T-helper 2 cell treated with Interferon-gamma antibody and Interleukin-4, amounts not matched to agents 100 ng/mL and 5 ng/mL, for 36 hours (primary cell): ENCODE measurements around the gene SAMD4A. TPM values are rescaled to one million over a fixed set of nuclear protein-coding genes. Genes with fewer than 3 reads are reported as not detected.

ENCODE experiments used
- intact Hi-C: fragments of 100-400 bp; cut with micrococcal nuclease; formaldehyde crosslinking; loops from one replicate; pipeline ENCODE4 v1.15.1; 2023
- total RNA-seq: library from RNA; stranded (reverse); gene quantifications from 2 replicates; pipeline ENCODE4 v1.2.3, GENCODE V29; 2022

SAMD4A gene, protein sequence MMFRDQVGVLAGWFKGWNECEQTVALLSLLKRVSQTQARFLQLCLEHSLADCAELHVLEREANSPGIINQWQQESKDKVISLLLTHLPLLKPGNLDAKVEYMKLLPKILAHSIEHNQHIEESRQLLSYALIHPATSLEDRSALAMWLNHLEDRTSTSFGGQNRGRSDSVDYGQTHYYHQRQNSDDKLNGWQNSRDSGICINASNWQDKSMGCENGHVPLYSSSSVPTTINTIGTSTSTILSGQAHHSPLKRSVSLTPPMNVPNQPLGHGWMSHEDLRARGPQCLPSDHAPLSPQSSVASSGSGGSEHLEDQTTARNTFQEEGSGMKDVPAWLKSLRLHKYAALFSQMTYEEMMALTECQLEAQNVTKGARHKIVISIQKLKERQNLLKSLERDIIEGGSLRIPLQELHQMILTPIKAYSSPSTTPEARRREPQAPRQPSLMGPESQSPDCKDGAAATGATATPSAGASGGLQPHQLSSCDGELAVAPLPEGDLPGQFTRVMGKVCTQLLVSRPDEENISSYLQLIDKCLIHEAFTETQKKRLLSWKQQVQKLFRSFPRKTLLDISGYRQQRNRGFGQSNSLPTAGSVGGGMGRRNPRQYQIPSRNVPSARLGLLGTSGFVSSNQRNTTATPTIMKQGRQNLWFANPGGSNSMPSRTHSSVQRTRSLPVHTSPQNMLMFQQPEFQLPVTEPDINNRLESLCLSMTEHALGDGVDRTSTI
- total RNA-seq: 0.59 and 0.68 TPM in 2 replicates

GRCh38 chr14:54566410-54567223 lies at the start of gene SAMD4A:
TSS of gene SAMD4A (plus strand) at chr14:54567128. CDS start at chr14:54567917, 789 bp downstream.
- intact Hi-C loops: loop anchor here (1.0 to 10.0 kb wide), 6 partner anchors 61 to 488 kb away; partner anchors contain the start of genes CNIH1 and MAPK1IP1L

DNA sequence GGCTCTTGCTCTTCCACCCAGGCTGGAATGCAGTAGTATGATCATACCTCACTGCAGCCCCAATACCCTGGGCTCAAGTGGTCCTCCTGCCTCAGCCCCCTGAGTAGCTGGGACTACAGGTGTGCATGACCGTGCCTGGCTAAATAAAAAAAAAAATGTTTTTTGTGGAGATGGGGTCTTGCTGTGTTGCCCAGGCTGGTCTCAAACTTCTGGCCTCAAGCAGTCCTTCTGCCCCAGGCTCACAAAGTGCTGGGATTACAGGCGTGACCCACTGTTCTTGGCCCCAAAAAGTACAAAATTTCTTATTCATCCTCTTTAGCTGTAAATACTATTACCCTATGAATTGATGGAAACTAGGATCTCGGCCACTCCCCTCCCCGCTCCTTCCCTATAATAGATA lies 42.5 kb upstream of the SAMD4A start:
- intact Hi-C loops: no loop called here

DNA sequence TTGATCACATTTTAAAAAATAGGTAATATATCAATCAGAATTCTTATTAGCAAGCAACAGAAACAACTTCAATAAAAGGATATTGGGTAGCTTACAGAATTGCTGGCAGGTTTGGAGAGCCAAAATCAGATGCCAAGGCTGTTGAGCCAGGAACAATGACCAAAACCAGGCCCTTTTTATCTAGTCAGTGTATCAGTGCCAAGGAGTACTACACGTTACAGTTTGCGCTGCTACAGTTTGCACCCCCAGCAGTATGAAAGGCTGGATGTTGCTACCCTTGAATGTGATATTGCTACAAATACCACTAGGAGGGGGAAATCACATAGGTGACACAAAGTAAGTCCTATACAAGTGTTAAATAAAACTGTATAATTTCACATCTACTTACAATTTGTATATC lies 38.0 kb upstream of the SAMD4A start:
- intact Hi-C loops: no loop called here

- intact Hi-C loops: no loop called here
Observed at GRCh38 chr14:54529811-54530210, 37.1 kb upstream of the SAMD4A start.

- intact Hi-C loops: no loop called here
Observed at GRCh38 chr14:54532111-54533012, 34.6 kb upstream of the SAMD4A start.

- intact Hi-C loops: no loop called here
Observed at GRCh38 chr14:54533100-54533499, 33.8 kb upstream of the SAMD4A start.

GRCh38 chr14:54535126-54535525 lies 31.8 kb upstream of the SAMD4A start:
- intact Hi-C loops: no loop called here

DNA sequence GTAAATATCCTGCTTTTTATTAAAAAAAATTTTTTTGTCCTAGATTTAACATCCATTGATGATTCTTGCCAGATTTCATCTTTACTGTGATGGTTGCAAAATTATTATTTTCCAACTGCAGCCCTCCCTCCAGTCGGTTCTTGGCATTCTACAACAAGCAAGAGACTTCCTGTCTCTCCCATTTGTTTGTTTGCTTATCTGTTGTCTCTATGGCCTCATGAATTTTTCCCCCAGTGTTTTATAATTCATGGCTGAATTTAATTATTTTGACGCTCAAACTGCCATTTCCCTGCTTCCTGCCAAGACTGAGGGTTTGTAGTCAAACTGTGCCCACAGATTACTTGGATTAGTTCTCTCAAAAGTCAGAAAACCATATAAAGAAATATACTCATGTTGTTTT lies 31.3 kb upstream of the SAMD4A start:
- intact Hi-C loops: no loop called here

- intact Hi-C loops: no loop called here
Observed at GRCh38 chr14:54537651-54538050, 29.3 kb upstream of the SAMD4A start.

DNA sequence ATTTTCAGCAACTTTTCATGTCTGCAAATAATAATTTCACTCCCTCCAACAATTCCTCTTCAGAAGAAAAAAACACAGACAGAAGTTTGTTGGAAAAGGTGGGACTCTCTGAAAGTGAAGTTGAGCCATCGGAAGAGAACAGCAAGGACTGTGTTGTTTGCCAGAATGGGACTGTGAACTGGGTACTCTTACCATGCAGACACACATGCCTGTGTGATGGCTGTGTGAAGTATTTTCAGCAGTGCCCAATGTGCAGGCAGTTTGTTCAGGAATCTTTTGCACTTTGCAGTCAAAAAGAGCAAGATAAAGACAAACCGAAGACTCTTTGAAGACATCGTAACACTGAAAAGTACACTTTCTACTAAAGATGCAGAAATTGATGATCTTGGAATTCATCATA lies 28.9 kb upstream of the SAMD4A start:
- intact Hi-C loops: no loop called here

DNA sequence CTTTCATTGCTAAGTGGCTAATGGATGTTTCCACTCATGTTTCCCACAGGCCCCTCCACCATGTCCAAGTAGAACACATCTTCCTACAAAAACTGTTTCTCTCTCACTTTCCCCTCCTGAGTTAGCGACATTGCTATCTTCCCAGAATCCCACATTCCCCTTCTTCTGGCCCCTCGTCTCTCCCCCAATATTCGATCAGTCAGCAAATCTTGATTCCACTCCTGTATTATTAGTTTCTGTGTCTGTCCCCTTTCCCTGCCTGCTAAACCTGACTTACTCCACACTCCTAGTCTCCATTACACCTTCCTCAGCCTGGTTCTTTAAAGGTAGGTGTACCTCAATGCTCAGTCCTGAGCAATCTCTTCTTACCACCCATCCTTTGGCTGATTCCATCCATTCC lies 19.3 kb upstream of the SAMD4A start:
- intact Hi-C loops: no loop called here

- intact Hi-C loops: no loop called here
Observed at GRCh38 chr14:54548491-54548890, 18.4 kb upstream of the SAMD4A start.

DNA sequence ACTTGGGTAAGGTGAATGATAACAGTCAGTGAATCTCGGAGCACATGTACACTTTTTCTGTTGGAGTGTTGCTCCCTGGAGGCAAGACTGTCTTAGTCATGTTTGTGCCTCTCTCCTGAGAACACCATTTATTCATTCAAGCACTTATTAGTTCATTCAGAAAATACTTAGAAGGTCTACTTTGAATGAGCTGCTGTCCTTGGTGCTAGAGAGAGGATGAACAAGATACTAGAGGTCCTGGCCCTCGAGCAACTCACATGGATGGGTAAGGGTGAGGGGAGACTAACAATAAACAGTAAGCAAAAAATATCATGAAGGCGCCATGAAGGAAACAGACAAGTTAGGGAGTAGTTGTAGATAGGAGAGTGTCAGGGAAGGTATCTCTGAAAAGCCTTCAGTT lies 17.1 kb upstream of the SAMD4A start:
- intact Hi-C loops: no loop called here

DNA sequence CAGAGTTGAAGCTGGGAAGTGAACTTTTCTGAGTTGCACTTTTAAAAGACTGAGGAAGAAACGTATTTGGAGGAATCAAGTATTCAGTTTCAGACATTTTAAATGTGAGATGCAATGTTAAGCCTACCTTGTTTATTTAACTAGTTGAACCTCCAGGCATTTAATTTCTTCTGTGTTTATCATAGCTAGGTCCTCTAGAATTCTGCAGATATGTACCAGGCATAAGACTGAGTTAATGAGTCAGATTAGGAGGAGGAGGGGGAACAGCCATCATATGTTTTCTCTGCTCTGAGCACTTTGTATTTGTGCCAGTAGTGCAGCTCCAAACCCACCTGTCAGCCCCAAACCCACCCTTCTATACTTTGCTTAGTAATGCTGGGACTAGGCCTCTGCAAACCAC lies 16.4 kb upstream of the SAMD4A start:
- intact Hi-C loops: no loop called here

DNA sequence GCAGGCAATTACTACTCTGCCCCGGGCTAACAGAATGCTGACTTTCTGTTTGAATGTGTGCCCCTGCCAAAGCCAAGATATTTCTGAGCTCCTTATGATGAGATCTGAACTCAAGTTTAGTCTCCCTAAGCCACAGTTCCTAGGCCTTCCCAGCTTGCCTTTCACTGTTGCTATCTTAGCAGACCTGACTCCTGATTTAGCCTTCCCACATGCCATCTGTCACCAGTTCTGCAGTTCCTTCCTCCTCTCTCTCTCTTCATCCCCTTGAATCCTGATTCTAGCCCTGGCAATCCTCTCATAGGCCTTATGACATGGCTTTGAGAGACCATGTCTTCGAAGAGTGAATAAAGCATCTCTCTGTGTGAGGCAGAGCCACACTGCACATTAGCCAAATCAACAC lies 12.5 kb upstream of the SAMD4A start:
- intact Hi-C loops: no loop called here

- intact Hi-C loops: no loop called here
Observed at GRCh38 chr14:54555651-54556050, 11.3 kb upstream of the SAMD4A start.

GRCh38 chr14:54556535-54556934 lies 10.4 kb upstream of the SAMD4A start:
- intact Hi-C loops: no loop called here

- intact Hi-C loops: loop anchor here (10.0 kb wide), 1 partner anchor 492 kb away; the partner anchor contains the start of gene MAPK1IP1L
Observed at GRCh38 chr14:54562334-54562733, 4.6 kb upstream of the SAMD4A start.

DNA sequence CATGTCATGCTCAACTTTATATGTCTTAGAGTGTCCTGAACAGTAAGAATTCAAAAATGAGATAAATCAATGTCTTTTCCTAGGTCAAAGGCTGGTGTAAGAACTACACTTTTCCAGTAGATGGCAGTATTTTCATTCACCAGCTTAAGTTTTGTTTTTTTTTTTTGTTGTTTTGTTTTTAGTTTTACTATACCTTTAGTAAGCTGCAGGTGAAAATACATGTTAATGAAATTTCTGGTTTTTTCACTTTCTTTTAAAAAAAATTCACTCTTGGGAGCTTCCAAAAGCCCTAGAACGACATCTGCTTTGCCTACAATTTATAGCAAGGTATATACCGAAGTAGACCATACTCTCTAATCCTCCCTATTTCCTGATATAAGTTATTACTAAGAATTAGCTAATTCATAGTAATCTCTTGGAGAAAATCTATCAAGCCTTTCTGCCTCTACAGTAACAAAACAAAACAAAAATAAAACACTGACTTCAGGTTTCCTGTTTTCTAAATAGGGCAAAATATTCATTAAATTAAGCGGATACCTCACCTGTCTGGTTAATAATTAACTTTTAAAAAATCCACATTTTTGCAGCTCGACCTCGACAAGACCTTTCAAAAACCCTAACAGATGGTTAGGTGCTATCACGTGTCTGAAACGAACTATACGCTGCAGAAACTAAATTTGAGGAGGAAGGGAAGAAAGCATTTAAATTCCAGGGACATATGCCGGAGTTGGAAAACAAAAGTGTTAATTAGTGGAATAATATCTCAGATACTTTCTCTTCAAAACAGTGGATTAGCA lies 2.7 kb upstream of the SAMD4A start:
- intact Hi-C loops: loop anchor here (1.0 to 10.0 kb wide), 6 partner anchors 159 to 491 kb away; partner anchors contain the start of genes GCH1 and MAPK1IP1L
